Globus pallidus (tissue), 1 donor: ENCODE results near the gene ATP9A.
"Not testable (repeated sequence)": the region's sequence is repeated elsewhere in the genome, so short reads cannot be mapped to it uniquely, and the experiment has no call there.

Experiments
- DNase-seq: peaks from one replicate; pipeline ENCODE4 v3.0.0-alpha.2; 2015; ENCODE audit warnings: low spot score

ATP9A gene

GRCh38 chr20:51574248-51575033, 193.7 kb downstream of the ATP9A start:
- no peak for DNase-seq

- no peak for DNase-seq
Observed at GRCh38 chr20:51573576-51574243, 194.5 kb downstream of the ATP9A start.

GRCh38 chr20:51571460-51571794, 196.8 kb downstream of the ATP9A start:
- DNase-seq, result no peak

- no peak for DNase-seq
Observed at GRCh38 chr20:51570739-51571459, 197.3 kb downstream of the ATP9A start.

- no peak for DNase-seq
Observed at GRCh38 chr20:51569815-51570738, 198.1 kb downstream of the ATP9A start.

- DNase-seq, result not testable (repeated sequence)
Observed at GRCh38 chr20:51568533-51568932, 199.7 kb downstream of the ATP9A start.

- DNase-seq, result no peak
Observed at GRCh38 chr20:51567622-51568021, 200.6 kb downstream of the ATP9A start.

- DNase-seq, result no peak
Observed at GRCh38 chr20:51566594-51566993, 201.6 kb downstream of the ATP9A start.

- DNase-seq, result no peak
Observed at GRCh38 chr20:51565298-51566144, 202.7 kb downstream of the ATP9A start.

- no peak for DNase-seq
Observed at GRCh38 chr20:51563486-51564332, 204.5 kb downstream of the ATP9A start.

GRCh38 chr20:51563174-51563485, 205.1 kb downstream of the ATP9A start:
- no peak for DNase-seq

GRCh38 chr20:51562332-51563173, 205.6 kb downstream of the ATP9A start:
- DNase-seq, result peak; percentile 73

- DNase-seq, result no peak
Observed at GRCh38 chr20:51562027-51562331, 206.2 kb downstream of the ATP9A start.

- DNase-seq, result no peak
Observed at GRCh38 chr20:51560550-51561307, 207.5 kb downstream of the ATP9A start.

GRCh38 chr20:51560042-51560441, 208.1 kb downstream of the ATP9A start:
- no peak for DNase-seq

GRCh38 chr20:51554538-51555165, 213.5 kb downstream of the ATP9A start:
- no peak for DNase-seq

GRCh38 chr20:51553897-51554486, 214.2 kb downstream of the ATP9A start:
- no peak for DNase-seq

- no peak for DNase-seq
Observed at GRCh38 chr20:51551186-51551585, 217.0 kb downstream of the ATP9A start.
